NCI-H146 (cell line): ENCODE data around the gene SOCS6.
A peak's percentile ranks its signal among the peaks of the same experiment; 100 is the strongest.
"Not testable (repeated sequence)": the region's sequence is repeated elsewhere in the genome, so short reads cannot be mapped to it uniquely, and the experiment has no call there.

ENCODE experiments used
- DNase-seq: peaks from one replicate; lab custom pipeline; 2025; lab: John Stamatoyannopoulos, UW

The SOCS6 gene

GRCh38 chr18:70322385-70322784, 33.5 kb downstream of the SOCS6 start:
- DNase-seq, result no peak

- no peak for DNase-seq
Observed at GRCh38 chr18:70322928-70323327, 34.1 kb downstream of the SOCS6 start.

GRCh38 chr18:70324897-70325296, 36.1 kb downstream of the SOCS6 start:
- no peak for DNase-seq

- DNase-seq, result no peak
Observed at GRCh38 chr18:70326255-70326654, 37.4 kb downstream of the SOCS6 start.

- DNase-seq, result no peak
Observed at GRCh38 chr18:70328169-70328568, 39.3 kb downstream of the SOCS6 start.

GRCh38 chr18:70329071-70329470, 40.2 kb downstream of the SOCS6 start:
- DNase-seq, result no peak

GRCh38 chr18:70330887-70331286, 42.0 kb downstream of the SOCS6 start:
- DNase-seq, result no peak

GRCh38 chr18:70331456-70332097, 42.7 kb downstream of the SOCS6 start:
- no peak for DNase-seq

- no peak for DNase-seq
Observed at GRCh38 chr18:70332694-70333093, 43.8 kb downstream of the SOCS6 start.

- DNase-seq, result no peak
Observed at GRCh38 chr18:70333316-70333715, 44.5 kb downstream of the SOCS6 start.

- no peak for DNase-seq
Observed at GRCh38 chr18:70333757-70334156, 44.9 kb downstream of the SOCS6 start.

- no peak for DNase-seq
Observed at GRCh38 chr18:70334264-70334663, 45.4 kb downstream of the SOCS6 start.

GRCh38 chr18:70334728-70335329, 46.0 kb downstream of the SOCS6 start:
- peak; percentile 52 for DNase-seq

- DNase-seq, result no peak
Observed at GRCh38 chr18:70335892-70336726, 47.3 kb downstream of the SOCS6 start.

GRCh38 chr18:70337139-70337972, 48.5 kb downstream of the SOCS6 start:
- DNase-seq, result no peak

- no peak for DNase-seq
Observed at GRCh38 chr18:70338890-70339289, 50.0 kb downstream of the SOCS6 start.

- DNase-seq, result no peak
Observed at GRCh38 chr18:70339915-70340314, 51.1 kb downstream of the SOCS6 start.

- not testable (repeated sequence) for DNase-seq
Observed at GRCh38 chr18:70348481-70348880, 59.6 kb downstream of the SOCS6 start.

GRCh38 chr18:70349316-70349715, 60.5 kb downstream of the SOCS6 start:
- DNase-seq, result no peak

GRCh38 chr18:70354080-70354479, 65.2 kb downstream of the SOCS6 start:
- no peak for DNase-seq

- no peak for DNase-seq
Observed at GRCh38 chr18:70354771-70355170, 65.9 kb downstream of the SOCS6 start.
